DMS153 treated with DMSO at 0.1 percent for 48 hours (cell line): ENCODE measurements around the gene GTF2F2.

Experiments
- DNase-seq: peaks from one replicate; lab custom pipeline; 2025; ENCODE audit not compliant: unreplicated experiment; lab: John Stamatoyannopoulos, UW

The GTF2F2 gene

DNA sequence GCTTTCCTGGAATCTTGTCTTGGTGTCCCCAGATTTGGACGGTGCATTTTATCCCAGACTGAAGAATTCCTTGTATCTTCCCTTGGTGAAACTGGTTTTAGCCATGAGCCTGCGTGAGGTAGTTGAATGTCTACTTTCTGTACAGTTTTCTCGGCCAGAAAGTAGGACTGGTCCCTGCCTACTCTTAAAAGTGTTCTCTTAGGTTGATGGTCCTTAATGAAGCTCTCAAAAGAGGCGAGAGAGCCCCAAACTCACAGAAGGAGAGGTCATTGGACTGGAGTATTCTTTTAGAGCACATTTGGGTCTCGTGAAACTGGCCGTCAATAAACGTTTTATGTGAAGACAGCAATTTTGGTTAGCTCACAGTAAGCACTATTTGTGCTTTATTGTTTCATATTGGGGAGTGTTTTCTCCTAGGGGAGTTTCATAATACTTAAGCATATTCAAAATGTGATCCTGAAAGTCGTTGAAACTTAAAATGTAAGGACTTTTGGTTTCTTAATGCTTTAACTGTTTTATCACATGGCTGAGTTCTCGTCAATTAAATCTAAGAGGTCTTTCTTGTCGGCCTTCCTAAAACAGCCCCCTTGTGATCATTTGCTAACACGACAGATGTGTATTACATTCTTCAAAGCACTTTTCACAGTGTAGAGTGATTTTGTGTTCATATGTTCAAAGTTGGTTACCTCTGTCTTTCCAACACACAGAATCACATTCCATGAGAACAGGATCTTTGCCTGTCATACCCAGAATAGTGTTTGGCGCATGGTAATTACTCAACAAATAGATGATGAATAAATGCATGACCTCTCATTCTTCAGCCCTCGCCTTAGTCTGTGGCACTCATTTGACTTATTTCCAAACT is 889 bp downstream of the GTF2F2 start:
- no peak for DNase-seq

- no peak for DNase-seq
Measured at GRCh38 chr13:45122941-45123340, 2.6 kb downstream of the GTF2F2 start.

DNA sequence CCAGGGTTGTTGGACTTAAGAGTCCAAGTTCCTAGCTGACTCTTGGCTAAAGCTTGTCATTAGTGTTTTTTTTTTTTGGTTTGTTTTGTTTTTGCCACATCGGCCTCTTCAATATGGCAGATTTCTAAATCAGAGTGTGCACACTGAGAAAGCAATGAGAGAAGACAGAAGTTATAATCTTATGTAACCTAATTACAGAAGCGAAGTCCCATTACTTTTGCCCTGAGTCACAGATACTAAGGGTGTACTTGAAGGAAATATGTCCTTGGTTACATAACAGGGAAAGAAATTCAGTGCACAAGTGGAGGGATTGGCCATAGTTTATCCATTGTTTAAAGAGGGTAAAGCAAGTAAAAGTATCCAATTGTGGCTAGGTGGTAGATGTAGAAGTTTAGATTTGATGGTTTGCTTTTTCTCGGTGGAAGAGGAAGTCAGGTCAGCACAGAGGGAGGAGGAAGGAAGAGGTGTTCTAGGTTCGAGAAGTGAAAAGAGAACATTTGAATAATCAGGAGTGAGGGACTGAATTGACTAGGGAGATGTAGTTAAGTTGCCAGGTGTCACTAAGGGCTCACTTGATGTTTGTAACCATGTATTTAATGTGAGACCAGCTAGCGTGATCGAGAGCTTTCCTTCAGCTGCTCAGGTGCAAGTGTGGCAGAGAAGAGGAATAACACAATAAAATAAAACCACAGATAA is 12.2 kb downstream of the GTF2F2 start:
- no peak for DNase-seq

DNA sequence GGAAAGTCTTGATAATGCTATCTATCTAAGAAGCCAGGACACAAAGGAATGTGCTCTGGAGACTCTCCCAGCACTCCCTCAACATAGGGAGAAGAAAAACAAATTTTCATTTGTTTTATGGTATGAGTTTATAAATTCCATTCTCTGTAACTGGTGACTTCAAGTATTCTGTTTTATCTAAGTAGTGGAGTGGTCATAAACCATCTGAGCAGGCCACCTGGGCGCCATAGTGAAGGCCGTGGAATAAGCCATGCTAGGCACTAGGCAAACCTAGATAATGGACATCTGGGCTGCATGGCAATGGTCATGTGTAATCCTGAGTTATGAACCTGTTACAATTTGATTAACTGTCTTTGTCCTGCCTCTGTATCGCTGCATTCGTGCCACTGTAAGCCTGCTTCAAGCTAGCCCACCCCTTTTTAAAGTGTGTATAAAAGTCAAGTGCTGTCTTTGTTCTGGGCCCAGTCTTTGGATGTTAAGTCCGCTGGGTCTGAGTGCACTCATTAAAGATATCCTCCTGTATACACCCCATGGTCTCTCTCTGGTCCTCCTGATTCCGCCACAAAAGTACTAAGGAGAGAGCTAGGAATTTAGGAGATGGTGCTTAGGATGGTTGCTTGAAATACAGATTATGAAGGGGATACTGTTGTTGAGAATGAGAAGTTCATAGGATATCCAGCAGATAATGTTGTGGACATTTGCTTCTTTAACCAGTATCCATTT is 13.2 kb downstream of the GTF2F2 start:
- DNase-seq: no peak

- no peak for DNase-seq
Measured at GRCh38 chr13:45136741-45137504, 16.6 kb downstream of the GTF2F2 start.

- DNase-seq: no peak
Measured at GRCh38 chr13:45137526-45137925, 17.2 kb downstream of the GTF2F2 start.

- DNase-seq: no peak
Measured at GRCh38 chr13:45138282-45138681, 18.0 kb downstream of the GTF2F2 start.

- DNase-seq: no peak
Measured at GRCh38 chr13:45141369-45141768, 21.1 kb downstream of the GTF2F2 start.

DNA sequence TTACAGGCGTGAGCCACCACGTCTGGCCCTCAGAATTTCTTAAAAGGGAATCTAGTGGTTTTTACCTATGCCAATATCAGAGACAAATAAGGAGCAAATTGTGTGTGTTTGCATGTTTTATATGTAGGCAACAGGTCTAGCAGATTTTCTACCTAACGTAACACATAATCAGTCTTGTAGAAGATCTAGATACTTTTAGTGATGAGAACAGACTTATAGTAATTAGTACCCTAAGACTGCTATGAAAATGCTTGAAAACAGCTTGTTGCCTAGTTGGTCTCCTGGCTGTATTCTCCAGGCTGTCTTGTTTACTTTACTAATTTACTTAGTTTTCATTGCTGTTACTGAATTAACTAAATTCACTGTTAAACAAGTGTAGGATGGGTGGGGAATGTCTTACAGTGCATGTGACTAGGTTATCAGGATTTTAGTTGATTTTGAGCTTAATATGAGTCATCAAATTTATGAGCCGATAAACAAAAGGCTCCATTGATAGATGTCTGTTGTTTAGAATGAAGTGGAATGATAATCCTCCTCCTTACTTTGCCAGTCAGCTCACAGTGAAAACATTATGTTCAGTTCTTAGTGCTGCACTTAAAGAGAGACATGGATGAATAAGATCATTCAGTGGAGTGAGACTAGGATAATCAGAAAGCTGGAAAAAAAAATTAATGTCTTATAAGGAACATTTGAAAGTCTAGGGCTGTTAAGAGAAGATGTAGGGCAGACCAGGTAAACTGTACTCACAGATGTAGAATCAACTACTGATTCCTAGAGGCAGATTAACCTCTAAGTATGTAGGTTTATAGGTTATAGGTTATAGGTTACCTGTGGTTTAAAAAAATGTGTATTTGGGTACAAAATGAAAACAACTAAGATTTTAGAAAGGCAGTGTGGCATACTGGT is 22.4 kb downstream of the GTF2F2 start:
- DNase-seq: no peak

GRCh38 chr13:45143346-45143751 is 23.0 kb downstream of the GTF2F2 start:
- DNase-seq: no peak

DNA sequence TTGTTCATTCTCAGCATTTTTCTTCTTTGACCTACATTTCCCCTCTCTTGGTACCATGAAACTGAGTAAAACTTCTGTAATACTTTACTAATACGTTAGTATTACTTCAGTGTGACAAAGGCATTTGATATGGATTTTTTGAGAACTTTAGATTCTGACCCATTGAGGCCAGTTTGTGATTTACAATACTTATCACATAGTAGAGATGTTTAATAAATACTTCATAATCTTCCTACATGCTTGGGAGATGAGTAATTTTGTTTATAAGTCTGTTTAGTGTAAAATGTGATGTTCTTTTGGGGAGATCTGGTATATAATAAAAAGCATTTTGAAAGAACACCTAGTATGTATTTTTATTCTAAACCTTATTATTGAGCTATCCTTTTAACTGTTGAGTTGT is 29.7 kb downstream of the GTF2F2 start:
- no peak for DNase-seq

DNA sequence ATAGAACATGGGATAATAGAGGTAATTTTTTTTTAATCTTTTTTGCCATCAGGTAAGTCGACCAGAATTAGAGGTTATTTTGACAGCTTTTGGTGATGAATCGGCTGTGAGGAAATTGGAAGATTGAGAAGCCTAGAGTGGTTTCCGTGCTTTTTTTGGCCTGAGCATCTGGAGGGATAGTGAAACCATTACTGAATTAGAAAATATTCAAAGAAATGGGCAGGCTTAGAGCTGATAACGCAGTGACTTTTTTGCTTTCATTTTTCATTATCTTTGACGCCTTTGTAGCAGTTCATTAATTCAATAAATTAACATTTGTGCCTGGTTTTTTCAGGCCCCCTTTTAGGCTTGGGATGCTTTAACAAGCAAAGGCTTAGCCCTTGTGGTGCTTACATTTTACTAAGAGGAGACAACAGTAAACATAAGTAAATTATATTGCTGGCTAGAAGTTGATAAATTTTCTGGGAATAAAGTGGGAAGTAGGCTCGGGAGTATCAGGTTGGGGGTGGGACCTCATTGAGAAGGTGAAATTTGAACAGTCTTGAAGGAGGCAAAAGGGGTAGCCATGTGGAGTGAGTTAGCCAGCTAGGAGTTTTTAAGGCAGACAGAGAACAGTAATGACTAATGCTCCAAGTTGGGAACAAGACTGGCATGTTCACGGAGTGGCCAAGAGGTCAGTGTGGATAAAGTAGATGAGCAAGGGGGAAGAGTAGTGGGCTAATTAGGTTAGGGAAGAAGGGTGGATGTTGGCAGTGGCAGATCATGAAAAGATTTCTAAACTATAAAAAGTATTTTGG is 36.5 kb downstream of the GTF2F2 start:
- DNase-seq: no peak

GRCh38 chr13:45162194-45162593 is 41.9 kb downstream of the GTF2F2 start:
- DNase-seq: no peak

DNA sequence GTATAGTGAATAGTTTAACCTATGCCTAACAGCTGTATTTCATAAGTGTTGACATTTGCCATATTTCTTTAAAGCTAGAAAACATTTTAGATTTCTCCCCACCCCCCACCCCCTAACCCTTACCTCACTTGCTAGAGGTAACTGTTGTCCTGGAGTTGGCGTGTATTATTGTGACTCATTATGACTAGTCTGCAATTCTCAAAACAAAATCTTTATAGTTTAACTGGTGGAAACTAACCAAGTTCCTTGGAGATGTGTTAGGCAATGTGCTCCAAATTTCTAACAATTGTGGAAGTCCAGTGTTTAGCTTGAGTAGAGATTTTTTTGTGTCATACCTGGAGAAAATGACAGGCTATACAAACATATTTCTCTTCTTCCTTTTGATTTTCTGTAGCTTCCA is 42.5 kb downstream of the GTF2F2 start:
- DNase-seq: no peak

- DNase-seq: no peak
Measured at GRCh38 chr13:45166858-45167257, 46.5 kb downstream of the GTF2F2 start.

GRCh38 chr13:45167611-45168554 is 47.6 kb downstream of the GTF2F2 start:
- no peak for DNase-seq

GRCh38 chr13:45168555-45168930 is 48.2 kb downstream of the GTF2F2 start:
- no peak for DNase-seq

- no peak for DNase-seq
Measured at GRCh38 chr13:45174478-45174877, 54.2 kb downstream of the GTF2F2 start.
